Activated naive CD4-positive, alpha-beta T cell treated with anti-CD3 and anti-CD28 coated beads, Interleukin-2, amount 50 U/mL, for 72 hours (primary cell): ENCODE results near the gene ZNF587. TPM values are rescaled to one million over a fixed set of nuclear protein-coding genes. Genes with fewer than 3 reads are reported as not detected.
"Not testable (repeated sequence)": the region's sequence is repeated elsewhere in the genome, so short reads cannot be mapped to it uniquely, and the experiment has no call there.

Source experiments
- ATAC-seq, 2 donors: fragments of 150-1000 bp; cut with Tn5 transposase; 2 replicates each; pipeline ENCODE4 v1.10.0; 2021; ENCODE audit warnings: mild to moderate bottlenecking in 2 of 2, moderate library complexity in 2 of 2
- DNase-seq, 2 donors: peaks; one replicate each; pipeline ENCODE4 v3.0.0; 2021 to 2022; ENCODE audit warnings: low spot score in 2 of 2
- H3K27ac Mint-ChIP-seq, 2 donors: one replicate each; pipeline ENCODE4 v1.8.0; 2022; ENCODE audit warnings: mild to moderate bottlenecking in 2 of 2, mixed read lengths in 2 of 2
- H3K36me3 Mint-ChIP-seq, 2 donors: one replicate each; pipeline ENCODE4 v1.8.0; 2022; ENCODE audit warnings: mixed read lengths in 2 of 2
- H3K9me3 Mint-ChIP-seq, 2 donors: one replicate each; pipeline ENCODE4 v1.8.0; 2022; ENCODE audit warnings: mixed read lengths in 2 of 2
- total RNA-seq, 2 donors: library from RNA; stranded (reverse); gene quantifications; one replicate each; pipeline ENCODE4 v1.2.3, GENCODE V29; 2022

ZNF587 gene
- total RNA-seq, 2 donors from 2014 or later: 28.7 to 36.6 TPM

- Mint-ChIP-seq H3K9me3 (peaks cover 6 to 19% of the 10 kb centered on the region in 2 donors), H3K36me3 (peaks cover 51 to 69% of the 10 kb centered on the region in 2 donors)
- not testable (repeated sequence) for DNase-seq, H3K27ac Mint-ChIP-seq, ATAC-seq
These were observed 2.3 kb downstream of the ZNF587 start for GRCh38 chr19:57851812-57852603.

GRCh38 chr19:57854117-57854516 is 4.5 kb downstream of the ZNF587 start:
- not testable (repeated sequence) for ATAC-seq, H3K27ac Mint-ChIP-seq, DNase-seq
- peaks cover 65 to 86% of the 10 kb centered on the region in 2 donors for H3K36me3 Mint-ChIP-seq
- peaks cover 11 to 24% of the 10 kb centered on the region in 2 donors for H3K9me3 Mint-ChIP-seq

- Mint-ChIP-seq H3K9me3 (peaks cover 23 to 31% of the 10 kb centered on the region in 2 donors), H3K36me3 (peaks cover 62 to 93% of the 10 kb centered on the region in 2 donors)
- DNase-seq, H3K27ac Mint-ChIP-seq, ATAC-seq: not testable (repeated sequence)
These were observed 12.7 kb downstream of the ZNF587 start for GRCh38 chr19:57862351-57862750.

- no peak for ATAC-seq
- peaks cover 12 to 24% of the 10 kb centered on the region in 2 donors for H3K9me3 Mint-ChIP-seq
- no peak overlapping the region for H3K27ac Mint-ChIP-seq
- no peak for DNase-seq
- H3K36me3 Mint-ChIP-seq: peaks cover 55 to 91% of the 10 kb centered on the region in 2 donors
These were observed 18.3 kb downstream of the ZNF587 start for GRCh38 chr19:57867868-57868492.

- H3K27ac Mint-ChIP-seq, ATAC-seq, DNase-seq: not testable (repeated sequence)
- Mint-ChIP-seq H3K36me3 (peaks cover 59 to 93% of the 10 kb centered on the region in 2 donors), H3K9me3 (peaks cover 25 to 37% of the 10 kb centered on the region in 2 donors)
These were observed 20.0 kb downstream of the ZNF587 start for GRCh38 chr19:57869655-57870054.

- ATAC-seq: no peak
- no peak for DNase-seq
- Mint-ChIP-seq H3K9me3 (peaks cover 22 to 35% of the 10 kb centered on the region in 2 donors), H3K36me3 (peaks cover 59 to 92% of the 10 kb centered on the region in 2 donors), H3K27ac (no peak overlapping the region)
These were observed 20.6 kb downstream of the ZNF587 start for GRCh38 chr19:57870225-57870624.

- Mint-ChIP-seq H3K36me3 (peaks cover 78 to 93% of the 10 kb centered on the region in 2 donors), H3K27ac (no peak overlapping the region), H3K9me3 (peaks cover 34 to 48% of the 10 kb centered on the region in 2 donors)
- no peak for DNase-seq
- ATAC-seq: no peak
These were observed 22.8 kb downstream of the ZNF587 start for GRCh38 chr19:57872450-57872849.

GRCh38 chr19:57873883-57874799 is 24.5 kb downstream of the ZNF587 start:
- DNase-seq, ATAC-seq, H3K27ac Mint-ChIP-seq: not testable (repeated sequence)
- H3K36me3 Mint-ChIP-seq: peaks cover 86 to 93% of the 10 kb centered on the region in 2 donors
- peaks cover 37 to 48% of the 10 kb centered on the region in 2 donors for H3K9me3 Mint-ChIP-seq

GRCh38 chr19:57886046-57886445 is 36.4 kb downstream of the ZNF587 start:
- Mint-ChIP-seq H3K27ac (no peak overlapping the region), H3K36me3 (peaks cover 59 to 81% of the 10 kb centered on the region in 2 donors), H3K9me3 (peaks cover 21 to 30% of the 10 kb centered on the region in 2 donors)
- no peak for DNase-seq
- no peak for ATAC-seq

GRCh38 chr19:57887195-57887941 is 37.7 kb downstream of the ZNF587 start:
- no peak for ATAC-seq
- Mint-ChIP-seq H3K36me3 (peaks cover 59 to 88% of the 10 kb centered on the region in 2 donors), H3K27ac (peak overlapping the region in 1 of 2 donors; percentile 99), H3K9me3 (peaks cover 21 to 35% of the 10 kb centered on the region in 2 donors)
- no peak for DNase-seq

GRCh38 chr19:57888107-57888559 is 38.5 kb downstream of the ZNF587 start:
- Mint-ChIP-seq H3K36me3 (peaks cover 51 to 83% of the 10 kb centered on the region in 2 donors), H3K27ac (peak overlapping the region; percentile 97 to 99), H3K9me3 (peaks cover 21 to 35% of the 10 kb centered on the region in 2 donors)
- DNase-seq (no peak), ATAC-seq (no peak)

GRCh38 chr19:57888560-57889231 is 39.0 kb downstream of the ZNF587 start, which contains the start of gene ZNF814:
Gene ZNF814, minus strand, starts transcription at chr19:57889037. Its CDS starts 235 bp downstream, at chr19:57888802.
- peak; percentile 78 for DNase-seq
- ATAC-seq: peak; percentile 94 to 97
- H3K36me3 Mint-ChIP-seq: peaks cover 46 to 78% of the 10 kb centered on the region in 2 donors
- H3K27ac Mint-ChIP-seq: peak within 1 kb of the TSS; percentile 97 to 99
- H3K9me3 Mint-ChIP-seq: peaks cover 21 to 35% of the 10 kb centered on the region in 2 donors

GRCh38 chr19:57890706-57891105 is 41.0 kb downstream of the ZNF587 start:
- H3K36me3 Mint-ChIP-seq: peaks cover 36 to 61% of the 10 kb centered on the region in 2 donors
- DNase-seq, H3K27ac Mint-ChIP-seq, ATAC-seq: not testable (repeated sequence)
- peaks cover 21 to 38% of the 10 kb centered on the region in 2 donors for H3K9me3 Mint-ChIP-seq

- ATAC-seq (no peak), DNase-seq (no peak)
- Mint-ChIP-seq H3K36me3 (peaks cover 29 to 72% of the 10 kb centered on the region in 2 donors), H3K9me3 (peaks cover 22 to 40% of the 10 kb centered on the region in 2 donors), H3K27ac (no peak overlapping the region)
These were observed 50.7 kb downstream of the ZNF587 start for GRCh38 chr19:57900311-57900710.
